ENCODE results near the gene ATP2C1. TPM values are rescaled to one million over a fixed set of nuclear protein-coding genes. Genes with fewer than 3 reads are reported as not detected.
A peak's percentile ranks its signal among the peaks of the same experiment; 100 is the strongest.

ATP2C1 gene
- total and polyA plus RNA-seq, 2 donors from 2014 or later: 46.8 to 102 TPM

DNA sequence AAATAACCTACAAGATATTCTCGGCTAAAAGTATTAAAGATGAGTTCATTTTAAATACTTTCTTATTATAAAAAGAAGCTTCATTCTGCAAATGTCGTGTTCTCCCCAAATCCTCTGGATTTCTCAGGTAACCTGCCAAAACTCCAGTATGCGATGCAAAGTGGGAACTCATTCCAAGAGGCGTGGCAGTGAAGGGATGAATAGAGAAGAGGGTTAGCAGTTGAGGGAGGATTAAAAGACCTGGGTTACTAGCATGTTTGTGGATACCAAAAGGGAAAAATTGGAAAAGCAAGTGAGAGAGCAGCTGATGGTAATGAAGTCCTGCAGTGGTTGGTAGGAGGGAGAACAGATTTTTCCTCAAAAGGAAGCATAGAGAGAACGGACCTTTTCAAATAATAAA lies 61.6 kb downstream of the ATP2C1 start:
- Histone ChIP-seq H3K9me3 (ENCODE audit: control insufficient read depth in 2 of 3, insufficient read depth in 1 of 3, low read length in 3 of 3) (no peaks in the 10 kb centered on the region), H3K9ac (ENCODE audit: low read length in 3 of 3) (no peak overlapping the region), H3K27ac (ENCODE audit: low read depth in 2 of 2, low read length in 2 of 2) (no peak overlapping the region), H3K4me3 (ENCODE audit: low read length in 3 of 3) (no peak overlapping the region), H3K4me1 (ENCODE audit: control insufficient read depth in 2 of 3, insufficient read depth in 2 of 3, low read depth in 1 of 3, low read length in 3 of 3) (no peaks in the 10 kb centered on the region), H3K36me3 (ENCODE audit: control insufficient read depth in 2 of 3, insufficient read depth in 3 of 3, low read length in 3 of 3) (peaks cover 5 to 11% (median 5%) of the 10 kb centered on the region in 3 donors), H3K27me3 (ENCODE audit: control insufficient read depth, insufficient read depth, low read length) (no peaks in the 10 kb centered on the region)
- FAIRE-seq (no peak), DNase-seq (no peak)
- TF ChIP-seq, protein P1, sequence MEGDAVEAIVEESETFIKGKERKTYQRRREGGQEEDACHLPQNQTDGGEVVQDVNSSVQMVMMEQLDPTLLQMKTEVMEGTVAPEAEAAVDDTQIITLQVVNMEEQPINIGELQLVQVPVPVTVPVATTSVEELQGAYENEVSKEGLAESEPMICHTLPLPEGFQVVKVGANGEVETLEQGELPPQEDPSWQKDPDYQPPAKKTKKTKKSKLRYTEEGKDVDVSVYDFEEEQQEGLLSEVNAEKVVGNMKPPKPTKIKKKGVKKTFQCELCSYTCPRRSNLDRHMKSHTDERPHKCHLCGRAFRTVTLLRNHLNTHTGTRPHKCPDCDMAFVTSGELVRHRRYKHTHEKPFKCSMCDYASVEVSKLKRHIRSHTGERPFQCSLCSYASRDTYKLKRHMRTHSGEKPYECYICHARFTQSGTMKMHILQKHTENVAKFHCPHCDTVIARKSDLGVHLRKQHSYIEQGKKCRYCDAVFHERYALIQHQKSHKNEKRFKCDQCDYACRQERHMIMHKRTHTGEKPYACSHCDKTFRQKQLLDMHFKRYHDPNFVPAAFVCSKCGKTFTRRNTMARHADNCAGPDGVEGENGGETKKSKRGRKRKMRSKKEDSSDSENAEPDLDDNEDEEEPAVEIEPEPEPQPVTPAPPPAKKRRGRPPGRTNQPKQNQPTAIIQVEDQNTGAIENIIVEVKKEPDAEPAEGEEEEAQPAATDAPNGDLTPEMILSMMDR (IDR thresholded peaks at IDR 0.05; ENCODE audit: borderline replicate concordance, extremely low read depth, insufficient read depth): no peak
- intact Hi-C loops (cut with DNase I): no loop called here

DNA sequence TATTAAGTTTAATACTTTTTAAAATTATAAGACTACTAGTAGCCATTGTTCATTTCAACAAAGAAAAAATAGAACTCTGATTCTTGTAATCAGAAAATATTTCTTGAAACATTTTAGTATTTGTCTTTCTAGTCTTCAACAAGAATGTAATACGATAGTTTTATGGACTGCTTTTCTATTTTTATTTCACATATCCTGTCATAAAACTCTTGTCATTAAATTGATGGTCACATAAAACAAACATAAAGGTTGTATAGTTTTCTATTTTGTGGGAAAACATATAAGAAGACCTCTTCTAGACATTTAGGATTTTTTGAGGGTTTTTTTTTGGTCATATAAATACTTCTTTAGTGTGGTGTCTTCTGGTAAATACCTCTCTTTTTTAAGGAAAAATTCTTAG lies 62.4 kb downstream of the ATP2C1 start:
- Histone ChIP-seq H3K4me1 (ENCODE audit: control insufficient read depth in 2 of 3, insufficient read depth in 2 of 3, low read depth in 1 of 3, low read length in 3 of 3) (no peaks in the 10 kb centered on the region), H3K36me3 (ENCODE audit: control insufficient read depth in 2 of 3, insufficient read depth in 3 of 3, low read length in 3 of 3) (peaks cover 5 to 11% (median 5%) of the 10 kb centered on the region in 3 donors), H3K27me3 (ENCODE audit: control insufficient read depth, insufficient read depth, low read length) (no peaks in the 10 kb centered on the region), H3K9ac (ENCODE audit: low read length in 3 of 3) (no peak overlapping the region), H3K9me3 (ENCODE audit: control insufficient read depth in 2 of 3, insufficient read depth in 1 of 3, low read length in 3 of 3) (no peaks in the 10 kb centered on the region), H3K27ac (ENCODE audit: low read depth in 2 of 2, low read length in 2 of 2) (no peak overlapping the region), H3K4me3 (ENCODE audit: low read length in 3 of 3) (no peak overlapping the region)
- intact Hi-C loops (cut with DNase I): no loop called here
- TF ChIP-seq, protein P1 (IDR thresholded peaks at IDR 0.05; ENCODE audit: borderline replicate concordance, extremely low read depth, insufficient read depth): no peak
- DNase-seq (peak in 1 of 5 donors; percentile 2), FAIRE-seq (peak; percentile 82)

DNA sequence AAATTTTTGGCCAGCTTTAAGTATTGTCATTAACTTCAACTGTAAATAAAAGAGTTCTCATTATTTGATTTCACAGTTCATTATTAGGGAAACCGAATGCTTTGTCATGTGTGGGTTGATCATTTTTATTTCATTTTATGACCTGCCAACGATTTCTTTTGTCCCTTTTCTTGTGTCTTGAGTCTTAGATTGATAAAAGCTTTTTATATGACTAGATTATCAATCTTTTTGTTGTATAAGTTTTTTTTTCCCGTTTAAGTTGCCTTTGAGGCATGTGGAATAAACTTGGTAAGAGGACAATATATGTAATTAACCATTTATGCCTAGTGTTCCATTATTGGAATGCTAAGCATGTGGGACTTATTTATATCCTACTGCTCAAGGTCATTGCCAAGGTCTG lies 62.8 kb downstream of the ATP2C1 start:
- Histone ChIP-seq H3K9ac (ENCODE audit: low read length in 3 of 3) (no peak overlapping the region), H3K4me1 (ENCODE audit: control insufficient read depth in 2 of 3, insufficient read depth in 2 of 3, low read depth in 1 of 3, low read length in 3 of 3) (no peaks in the 10 kb centered on the region), H3K4me3 (ENCODE audit: low read length in 3 of 3) (no peak overlapping the region), H3K36me3 (ENCODE audit: control insufficient read depth in 2 of 3, insufficient read depth in 3 of 3, low read length in 3 of 3) (peaks cover 5 to 11% (median 6%) of the 10 kb centered on the region in 3 donors), H3K27me3 (ENCODE audit: control insufficient read depth, insufficient read depth, low read length) (no peaks in the 10 kb centered on the region), H3K27ac (ENCODE audit: low read depth in 2 of 2, low read length in 2 of 2) (no peak overlapping the region), H3K9me3 (ENCODE audit: control insufficient read depth in 2 of 3, insufficient read depth in 1 of 3, low read length in 3 of 3) (no peaks in the 10 kb centered on the region)
- intact Hi-C loops (cut with DNase I): no loop called here
- TF ChIP-seq, protein P1 (IDR thresholded peaks at IDR 0.05; ENCODE audit: borderline replicate concordance, extremely low read depth, insufficient read depth): no peak
- FAIRE-seq (no peak), DNase-seq (no peak)

Data from kidney (tissue), 14 donors.